ENCODE measurements around the gene NOP9. TPM values are rescaled to one million over a fixed set of nuclear protein-coding genes. Genes with fewer than 3 reads are reported as not detected.
"Not testable (repeated sequence)": the region's sequence is repeated elsewhere in the genome, so short reads cannot be mapped to it uniquely, and the experiment has no call there.

The NOP9 gene
- polyA plus RNA-seq, 1 donor from 2014 or later, result 1.6 TPM

GRCh38 chr14:24348186-24348585 is 48.5 kb downstream of the NOP9 start:
- Mint-ChIP-seq H3K27ac (no peak overlapping the region), H3K36me3 (no peaks in the 10 kb centered on the region), H3K27me3 (peaks cover 22% of the 10 kb centered on the region), H3K4me3 (no peak overlapping the region), H3K9me3 (no peaks in the 10 kb centered on the region), H3K4me1 (no peaks in the 10 kb centered on the region)

DNA sequence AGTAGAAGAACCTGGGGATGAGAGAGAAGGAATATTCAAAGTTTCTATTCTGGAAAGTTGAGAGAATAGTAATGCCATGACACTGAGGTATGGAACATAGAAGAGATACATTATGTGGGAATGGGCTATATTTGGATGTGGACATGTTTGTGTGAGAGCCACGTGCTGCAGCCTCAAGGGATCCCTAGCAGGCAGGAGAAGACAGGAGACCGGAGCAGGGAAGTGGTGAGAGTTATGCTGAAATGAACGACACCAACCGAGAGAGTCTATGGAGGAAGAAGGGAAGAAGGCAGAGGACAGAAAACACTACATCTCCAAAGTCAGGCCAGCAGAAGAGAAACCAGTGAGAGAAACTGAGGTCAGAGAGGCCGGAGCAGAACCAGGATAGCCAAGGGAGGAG is 50.1 kb downstream of the NOP9 start:
- H3K27me3 Mint-ChIP-seq, result peaks cover 27% of the 10 kb centered on the region
- no peak overlapping the region for H3K27ac Mint-ChIP-seq
- no peaks in the 10 kb centered on the region for H3K9me3 Mint-ChIP-seq
- no peaks in the 10 kb centered on the region for H3K4me1 Mint-ChIP-seq
- H3K36me3 Mint-ChIP-seq, result no peaks in the 10 kb centered on the region
- H3K4me3 Mint-ChIP-seq, result no peak overlapping the region

- Mint-ChIP-seq H3K27ac (no peak overlapping the region), H3K4me1 (no peaks in the 10 kb centered on the region), H3K27me3 (peaks cover 22% of the 10 kb centered on the region), H3K9me3 (no peaks in the 10 kb centered on the region), H3K4me3 (no peak overlapping the region), H3K36me3 (no peaks in the 10 kb centered on the region)
Measured at GRCh38 chr14:24351517-24351916, 51.9 kb downstream of the NOP9 start.

GRCh38 chr14:24353559-24354481 is 54.2 kb downstream of the NOP9 start:
- Mint-ChIP-seq H3K4me1 (no peaks in the 10 kb centered on the region), H3K27me3 (peaks cover 27% of the 10 kb centered on the region), H3K27ac (no peak overlapping the region), H3K9me3 (no peaks in the 10 kb centered on the region), H3K4me3 (no peak overlapping the region), H3K36me3 (no peaks in the 10 kb centered on the region)

- not testable (repeated sequence) for H3K27ac Mint-ChIP-seq, H3K9me3 Mint-ChIP-seq, H3K4me1 Mint-ChIP-seq, H3K4me3 Mint-ChIP-seq, H3K36me3 Mint-ChIP-seq
- peaks cover 27% of the 10 kb centered on the region for H3K27me3 Mint-ChIP-seq
Measured at GRCh38 chr14:24354482-24354825, 54.8 kb downstream of the NOP9 start.

DNA sequence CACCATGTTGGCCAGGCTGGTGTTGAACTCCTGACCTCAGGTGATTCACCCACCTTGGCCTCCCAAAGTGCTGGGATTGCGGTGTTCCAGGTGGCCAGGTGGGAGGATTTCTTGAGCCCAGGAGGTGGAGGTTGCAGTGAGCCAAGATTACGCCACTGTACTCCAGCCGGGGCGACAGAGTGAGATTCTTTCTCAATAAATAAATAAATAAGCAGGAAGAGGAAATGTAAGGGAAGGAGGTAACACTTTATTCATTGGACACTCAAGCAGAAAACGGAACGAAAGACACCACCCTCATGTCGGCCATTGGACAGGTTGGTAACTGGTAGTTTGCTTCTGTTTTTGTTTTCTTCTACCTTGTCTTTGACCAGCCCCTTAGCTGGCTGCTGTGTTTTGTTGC is 55.4 kb downstream of the NOP9 start:
- H3K4me3 Mint-ChIP-seq, result no peak overlapping the region
- H3K27me3 Mint-ChIP-seq, result peaks cover 27% of the 10 kb centered on the region
- H3K27ac Mint-ChIP-seq, result no peak overlapping the region
- no peaks in the 10 kb centered on the region for H3K4me1 Mint-ChIP-seq
- H3K36me3 Mint-ChIP-seq, result no peaks in the 10 kb centered on the region
- no peaks in the 10 kb centered on the region for H3K9me3 Mint-ChIP-seq

DNA sequence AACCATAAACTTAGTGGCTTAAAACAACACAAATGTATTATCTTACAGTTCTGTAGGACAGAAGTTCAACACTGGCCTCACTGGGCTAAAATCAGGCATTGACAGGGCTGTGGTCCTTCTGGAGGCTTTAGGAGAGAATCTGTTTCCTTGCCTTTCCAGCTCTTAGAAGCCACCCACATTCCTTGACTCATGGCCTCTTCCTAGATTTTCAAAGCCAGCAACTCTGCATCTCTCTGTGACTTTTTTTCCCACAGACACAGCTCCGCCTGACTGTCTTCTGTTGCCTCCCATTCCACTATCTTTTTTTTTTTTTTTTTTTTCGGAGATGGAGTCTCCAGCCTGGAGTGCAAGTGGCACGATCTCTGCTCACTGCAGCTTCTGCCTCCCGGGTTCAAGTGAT is 56.6 kb downstream of the NOP9 start:
- no peaks in the 10 kb centered on the region for H3K36me3 Mint-ChIP-seq
- H3K4me3 Mint-ChIP-seq, result no peak overlapping the region
- no peaks in the 10 kb centered on the region for H3K4me1 Mint-ChIP-seq
- peaks cover 25% of the 10 kb centered on the region for H3K27me3 Mint-ChIP-seq
- H3K27ac Mint-ChIP-seq, result no peak overlapping the region
- H3K9me3 Mint-ChIP-seq, result no peaks in the 10 kb centered on the region

Other genes starting within 250 kb of the NOP9 start
- 0.35 TPM for gene CARMIL3, start 247.8 kb upstream of the NOP9 start, polyA plus RNA-seq
- not detected for gene CPNE6, start 228.3 kb upstream of the NOP9 start, polyA plus RNA-seq
- gene PCK2, start 205.5 kb upstream of the NOP9 start, polyA plus RNA-seq, result 50.2 TPM
- 74.5 TPM for gene DCAF11, start 185.1 kb upstream of the NOP9 start, polyA plus RNA-seq
- gene NRL, start 184.9 kb upstream of the NOP9 start, polyA plus RNA-seq, result 2.6 TPM
- gene FITM1, start 169.2 kb upstream of the NOP9 start, polyA plus RNA-seq, result 1.1 TPM
- gene PSME1, start 163.7 kb upstream of the NOP9 start, polyA plus RNA-seq, result 804 TPM
- gene EMC9, start 158.3 kb upstream of the NOP9 start, polyA plus RNA-seq, result 18.2 TPM
- 328 TPM for gene PSME2, start 153.2 kb upstream of the NOP9 start, polyA plus RNA-seq
- 54.3 TPM for gene RNF31, start 152.4 kb upstream of the NOP9 start, polyA plus RNA-seq
- 136 TPM for gene IRF9, start 138.6 kb upstream of the NOP9 start, polyA plus RNA-seq
- gene REC8, start 127.8 kb upstream of the NOP9 start, polyA plus RNA-seq, result 12.5 TPM
- 15.8 TPM for gene IPO4, start 111.0 kb upstream of the NOP9 start, polyA plus RNA-seq
- gene TM9SF1, start 104.4 kb upstream of the NOP9 start, polyA plus RNA-seq, result 25.1 TPM
- 0.84 TPM for gene TSSK4, start 94.2 kb upstream of the NOP9 start, polyA plus RNA-seq
- gene CHMP4A, start 86.4 kb upstream of the NOP9 start, polyA plus RNA-seq, result 170 TPM
- 33.5 TPM for gene MDP1, start 83.8 kb upstream of the NOP9 start, polyA plus RNA-seq
- 273 TPM for gene NEDD8, start 67.5 kb upstream of the NOP9 start, polyA plus RNA-seq
- gene GMPR2, start 66.9 kb upstream of the NOP9 start, polyA plus RNA-seq, result 64.1 TPM
- 186 TPM for gene TINF2, start 57.2 kb upstream of the NOP9 start, polyA plus RNA-seq
- gene TGM1, start 36.7 kb upstream of the NOP9 start, polyA plus RNA-seq, result not detected
- gene RABGGTA, start 28.3 kb upstream of the NOP9 start, polyA plus RNA-seq, result 37.9 TPM
- gene DHRS1, start 70 bp upstream of the NOP9 start, polyA plus RNA-seq, result 27.3 TPM
- 19.2 TPM for gene CIDEB, start 8.1 kb downstream of the NOP9 start, polyA plus RNA-seq
- gene LTB4R2, start 10.3 kb downstream of the NOP9 start, polyA plus RNA-seq, result 0.97 TPM
- 2.5 TPM for gene LTB4R, start 11.7 kb downstream of the NOP9 start, polyA plus RNA-seq
- gene ADCY4, start 35.2 kb downstream of the NOP9 start, polyA plus RNA-seq, result 0.75 TPM
- 14.8 TPM for gene RIPK3, start 40.1 kb downstream of the NOP9 start, polyA plus RNA-seq
- 0.20 TPM for gene NFATC4, start 68.3 kb downstream of the NOP9 start, polyA plus RNA-seq
- not detected for gene NYNRIN, start 99.2 kb downstream of the NOP9 start, polyA plus RNA-seq
- gene CBLN3, start 129.8 kb downstream of the NOP9 start, polyA plus RNA-seq, result 2.9 TPM
- 26.5 TPM for gene KHNYN, start 130.1 kb downstream of the NOP9 start, polyA plus RNA-seq
- 94.0 TPM for gene SDR39U1, start 142.9 kb downstream of the NOP9 start, polyA plus RNA-seq
- gene CMA1, start 208.4 kb downstream of the NOP9 start, polyA plus RNA-seq, result not detected

All from IgD-negative memory B cell (primary cell).